K562 treated with DMSO at 1 percent for 24 hours (cell line): ENCODE measurements around the gene SLC17A9. TPM values are rescaled to one million over a fixed set of nuclear protein-coding genes. Genes with fewer than 3 reads are reported as not detected.

Source experiments
- total RNA-seq: library from RNA; unstranded; fragments of 300-600 nt; gene quantifications from 2 replicates; pipeline ENCODE4 v1.2.3, GENCODE V29; 2022; ENCODE audit warnings: low read depth; ENCODE audit not compliant: insufficient read depth

Gene SLC17A9
- total RNA-seq: not detected in 2 replicates

GRCh38 chr20:62952373-62952967 is at the start of gene SLC17A9:
TSS of gene SLC17A9 (plus strand) at chr20:62952709. CDS start at chr20:62952831, 122 bp downstream.

GRCh38 chr20:62926229-62927127 is 26.0 kb upstream of the SLC17A9 start, which contains the start of gene DIDO1:
TSS of gene DIDO1 (minus strand) at chr20:62926505.

GRCh38 chr20:62938105-62938888 is 14.2 kb upstream of the SLC17A9 start, which contains the start of gene GID8:
TSS of gene GID8 (plus strand) at chr20:62938147. CDS start at chr20:62941503, 3,356 bp downstream.

GRCh38 chr20:63006540-63007359 is 54.2 kb downstream of the SLC17A9 start, which contains the start of gene BHLHE23:
TSS of gene BHLHE23 (minus strand) at chr20:63006964. CDS start at chr20:63006774, 190 bp downstream.

Other genes with a start within 250 kb of the SLC17A9 start
- 0.12 TPM in 1 of 2 replicates, not detected in the other for gene NTSR1, start 243.9 kb upstream of the SLC17A9 start, total RNA-seq
- 13.2 and 13.4 TPM in 2 replicates for gene MRGBP, start 156.2 kb upstream of the SLC17A9 start, total RNA-seq
- gene OGFR, start 147.9 kb upstream of the SLC17A9 start, total RNA-seq: 54.7 and 57.1 TPM in 2 replicates
- 3.5 and 4.0 TPM in 2 replicates for gene COL9A3, start 135.7 kb upstream of the SLC17A9 start, total RNA-seq
- 10.8 and 12.2 TPM in 2 replicates for gene TCFL5, start 90.9 kb upstream of the SLC17A9 start, total RNA-seq
- 21.6 and 21.9 TPM in 2 replicates for gene DIDO1, start 26.2 kb upstream of the SLC17A9 start, total RNA-seq
- 21.5 and 22.0 TPM in 2 replicates for gene GID8, start 14.6 kb upstream of the SLC17A9 start, total RNA-seq
- gene BHLHE23, start 54.3 kb downstream of the SLC17A9 start, total RNA-seq: not detected in 2 replicates